SH-SY5Y (cell line): ENCODE results near the gene SDR42E1.

Experiments
- GATA2 ChIP-seq: IDR thresholded peaks from 2 replicates; pipeline ENCODE4 v1.6.1; 2011; ENCODE audit warnings: mild to moderate bottlenecking, low read depth, low read length
- GATA3 ChIP-seq: IDR thresholded peaks from 2 replicates; pipeline ENCODE4 v1.6.1; 2011; ENCODE audit warnings: low read depth, mild to moderate bottlenecking, low read length, moderate library complexity

DNA sequence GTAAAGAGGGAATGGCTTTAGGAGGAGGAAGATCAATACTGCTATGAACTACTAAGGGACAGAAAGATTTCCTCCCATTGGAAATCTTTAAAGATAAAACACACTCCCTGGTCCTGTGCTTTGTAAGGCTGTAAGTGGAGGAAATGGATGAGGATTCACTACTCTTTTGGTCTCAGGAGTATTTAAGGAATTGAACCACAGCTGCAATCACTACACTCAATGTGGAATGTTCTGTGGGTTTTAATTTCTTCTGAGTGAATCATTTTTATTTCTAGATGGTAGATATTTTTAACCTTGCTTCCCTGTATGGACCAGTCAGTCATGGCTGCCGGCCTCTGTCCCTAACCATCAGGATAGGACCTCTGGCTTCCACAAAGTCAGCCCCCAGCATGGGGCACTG, 65.6 kb downstream of the SDR42E1 start:
- no peak for TF ChIP-seq GATA2
- no peak for TF ChIP-seq GATA3
